ENCODE measurements around the gene PRKG1.
A peak's percentile ranks its signal among the peaks of the same experiment; 100 is the strongest.
"Not testable (repeated sequence)": the region's sequence is repeated elsewhere in the genome, so short reads cannot be mapped to it uniquely, and the experiment has no call there.

PRKG1 gene

GRCh38 chr10:52212062-52212461 lies 1137.8 kb downstream of the PRKG1 start:
- DNase-seq = no peak

GRCh38 chr10:52212802-52213201 lies 1138.5 kb downstream of the PRKG1 start:
- no peak for DNase-seq

GRCh38 chr10:52213321-52213752 lies 1139.0 kb downstream of the PRKG1 start:
- DNase-seq = no peak

- DNase-seq = peak; percentile 36 to 40
Measured at GRCh38 chr10:52215745-52216361, 1141.6 kb downstream of the PRKG1 start.

- DNase-seq = peak in 1 of 2 experiments; percentile 29
Measured at GRCh38 chr10:52216852-52217251, 1142.6 kb downstream of the PRKG1 start.

GRCh38 chr10:52217531-52217930 lies 1143.2 kb downstream of the PRKG1 start:
- DNase-seq = no peak

- no peak for DNase-seq
Measured at GRCh38 chr10:52220947-52221346, 1146.7 kb downstream of the PRKG1 start.

- DNase-seq = peak in 1 of 2 experiments; percentile 12
Measured at GRCh38 chr10:52221923-52222322, 1147.6 kb downstream of the PRKG1 start.

- no peak for DNase-seq
Measured at GRCh38 chr10:52226197-52226847, 1152.0 kb downstream of the PRKG1 start.

GRCh38 chr10:52228556-52228955 lies 1154.3 kb downstream of the PRKG1 start:
- DNase-seq = no peak

GRCh38 chr10:52229291-52229931 lies 1155.1 kb downstream of the PRKG1 start:
- DNase-seq = no peak

GRCh38 chr10:52232561-52233350 lies 1158.5 kb downstream of the PRKG1 start:
- DNase-seq = no peak

- not testable (repeated sequence) for DNase-seq
Measured at GRCh38 chr10:52233351-52233991, 1159.2 kb downstream of the PRKG1 start.

- no peak for DNase-seq
Measured at GRCh38 chr10:52239771-52240170, 1165.5 kb downstream of the PRKG1 start.

- no peak for DNase-seq
Measured at GRCh38 chr10:52245547-52245946, 1171.3 kb downstream of the PRKG1 start.

- not testable (repeated sequence) for DNase-seq
Measured at GRCh38 chr10:52247929-52248328, 1173.6 kb downstream of the PRKG1 start.

- no peak for DNase-seq
Measured at GRCh38 chr10:52248697-52249306, 1174.5 kb downstream of the PRKG1 start.

GRCh38 chr10:52249850-52250395 lies 1175.6 kb downstream of the PRKG1 start:
- DNase-seq = no peak

GRCh38 chr10:52250510-52250909 lies 1176.2 kb downstream of the PRKG1 start:
- no peak for DNase-seq

GRCh38 chr10:52252307-52252706 lies 1178.0 kb downstream of the PRKG1 start:
- no peak for DNase-seq

GRCh38 chr10:52256832-52257691 lies 1182.8 kb downstream of the PRKG1 start:
- peak; percentile 58 to 64 for DNase-seq
